Stomach smooth muscle (tissue), 2 donors: ENCODE data around the gene GPR183.
"Not testable (repeated sequence)": the region's sequence is repeated elsewhere in the genome, so short reads cannot be mapped to it uniquely, and the experiment has no call there.

ENCODE experiments used
- H3K27ac ChIP-seq: one replicate; pipeline ENCODE4 v1.7.0; 2013; ENCODE audit warnings: mild to moderate bottlenecking, low read length, inconsistent platforms
- H3K27me3 ChIP-seq, 2 donors: one replicate each; pipeline ENCODE4 v1.7.0; 2013; ENCODE audit warnings: low read length in 2 of 2; ENCODE audit not compliant: insufficient read depth in 2 of 2, control insufficient read depth in 1 of 2
- H3K36me3 ChIP-seq, 2 donors: one replicate each; pipeline ENCODE4 v1.7.0; 2013; ENCODE audit warnings: low read length in 2 of 2; ENCODE audit not compliant: control insufficient read depth in 2 of 2, insufficient read depth in 2 of 2
- H3K4me1 ChIP-seq: one replicate; pipeline ENCODE4 v1.7.0; 2013; ENCODE audit warnings: low read length; ENCODE audit not compliant: control insufficient read depth, insufficient read depth
- H3K4me3 ChIP-seq, 2 donors: one replicate each; pipeline ENCODE4 v1.7.0; 2013; ENCODE audit warnings: low read length in 2 of 2
- H3K9ac ChIP-seq, 2 donors: one replicate each; pipeline ENCODE4 v1.7.0; 2013; ENCODE audit warnings: low read length in 2 of 2, mild to moderate bottlenecking in 1 of 2
- H3K9me3 ChIP-seq, 2 donors: one replicate each; pipeline ENCODE4 v1.7.0; 2013; ENCODE audit warnings: low read length in 2 of 2; ENCODE audit not compliant: control insufficient read depth in 2 of 2
- donor health status: healthy.
- donor health status: Pancreatic carcinoma.

The GPR183 gene

GRCh38 chr13:99260216-99260615 lies 47.0 kb downstream of the GPR183 start:
- H3K27me3 ChIP-seq = no peaks in the 10 kb centered on the region
- H3K27ac ChIP-seq = no peak overlapping the region
- H3K4me1 ChIP-seq = no peaks in the 10 kb centered on the region
- no peak overlapping the region for H3K9ac ChIP-seq
- no peaks in the 10 kb centered on the region for H3K9me3 ChIP-seq
- no peak overlapping the region for H3K4me3 ChIP-seq
- peaks cover under 1 to 10% of the 10 kb centered on the region in 2 donors for H3K36me3 ChIP-seq

GRCh38 chr13:99258946-99259345 lies 48.3 kb downstream of the GPR183 start:
- Histone ChIP-seq H3K4me3 (no peak overlapping the region), H3K4me1 (no peaks in the 10 kb centered on the region), H3K36me3 (peaks cover 3 to 13% of the 10 kb centered on the region in 2 donors), H3K9ac (no peak overlapping the region), H3K27ac (no peak overlapping the region), H3K9me3 (no peaks in the 10 kb centered on the region), H3K27me3 (no peaks in the 10 kb centered on the region)

- H3K9ac ChIP-seq = no peak within 1 kb of the TSS
- H3K27ac ChIP-seq = no peak within 1 kb of the TSS
- no peaks in the 10 kb centered on the region for H3K27me3 ChIP-seq
- H3K4me3 ChIP-seq = no peak within 1 kb of the TSS
- H3K36me3 ChIP-seq = peaks cover 3 to 12% of the 10 kb centered on the region in 2 donors
- H3K9me3 ChIP-seq = no peaks in the 10 kb centered on the region
- H3K4me1 ChIP-seq = no peaks in the 10 kb centered on the region
These were observed 48.9 kb downstream of the GPR183 start, which contains the start of gene GPR18 for GRCh38 chr13:99258210-99258860. Gene GPR18 (minus strand): TSS chr13:99258379. CDS start chr13:99255872, 2,507 bp downstream.

GRCh38 chr13:99257291-99257690 lies 49.9 kb downstream of the GPR183 start:
- Histone ChIP-seq H3K9ac (no peak overlapping the region), H3K27me3 (no peaks in the 10 kb centered on the region), H3K27ac (no peak overlapping the region), H3K4me3 (no peak overlapping the region), H3K9me3 (no peaks in the 10 kb centered on the region), H3K36me3 (peaks cover 3 to 12% of the 10 kb centered on the region in 2 donors), H3K4me1 (no peaks in the 10 kb centered on the region)

- Histone ChIP-seq H3K9me3 (no peaks in the 10 kb centered on the region), H3K27me3 (no peaks in the 10 kb centered on the region), H3K36me3 (peaks cover 3 to 12% of the 10 kb centered on the region in 2 donors), H3K27ac (no peak overlapping the region), H3K4me3 (no peak overlapping the region), H3K4me1 (no peaks in the 10 kb centered on the region), H3K9ac (no peak overlapping the region)
These were observed 50.5 kb downstream of the GPR183 start for GRCh38 chr13:99256709-99257108.

GRCh38 chr13:99256283-99256682 lies 50.9 kb downstream of the GPR183 start:
- peaks cover 3 to 12% of the 10 kb centered on the region in 2 donors for H3K36me3 ChIP-seq
- H3K4me3 ChIP-seq = no peak overlapping the region
- H3K9ac ChIP-seq = no peak overlapping the region
- H3K27ac ChIP-seq = no peak overlapping the region
- no peaks in the 10 kb centered on the region for H3K4me1 ChIP-seq
- no peaks in the 10 kb centered on the region for H3K27me3 ChIP-seq
- H3K9me3 ChIP-seq = no peaks in the 10 kb centered on the region

GRCh38 chr13:99255271-99255670 lies 51.9 kb downstream of the GPR183 start:
- Histone ChIP-seq H3K27me3 (no peaks in the 10 kb centered on the region), H3K9ac (no peak overlapping the region), H3K4me1 (no peaks in the 10 kb centered on the region), H3K9me3 (no peaks in the 10 kb centered on the region), H3K27ac (no peak overlapping the region), H3K4me3 (no peak overlapping the region), H3K36me3 (peaks cover 3 to 12% of the 10 kb centered on the region in 2 donors)

- Histone ChIP-seq H3K36me3 (peaks cover 3 to 10% of the 10 kb centered on the region in 2 donors), H3K4me1 (no peaks in the 10 kb centered on the region), H3K9me3 (no peaks in the 10 kb centered on the region), H3K27ac (no peak overlapping the region), H3K4me3 (no peak overlapping the region), H3K27me3 (no peaks in the 10 kb centered on the region), H3K9ac (no peak overlapping the region)
These were observed 52.4 kb downstream of the GPR183 start for GRCh38 chr13:99254830-99255229.

- Histone ChIP-seq H3K9me3 (no peaks in the 10 kb centered on the region), H3K27ac (no peak overlapping the region), H3K4me3 (no peak overlapping the region), H3K9ac (no peak overlapping the region), H3K4me1 (no peaks in the 10 kb centered on the region), H3K36me3 (peaks cover 3 to 7% of the 10 kb centered on the region in 2 donors), H3K27me3 (no peaks in the 10 kb centered on the region)
These were observed 55.3 kb downstream of the GPR183 start for GRCh38 chr13:99251921-99252320.

GRCh38 chr13:99250982-99251825 lies 56.0 kb downstream of the GPR183 start:
- no peak overlapping the region for H3K9ac ChIP-seq
- peaks cover 3 to 7% of the 10 kb centered on the region in 2 donors for H3K36me3 ChIP-seq
- H3K27me3 ChIP-seq = no peaks in the 10 kb centered on the region
- H3K4me1 ChIP-seq = no peaks in the 10 kb centered on the region
- no peaks in the 10 kb centered on the region for H3K9me3 ChIP-seq
- no peak overlapping the region for H3K4me3 ChIP-seq
- H3K27ac ChIP-seq = no peak overlapping the region

- not testable (repeated sequence) for H3K27me3 ChIP-seq, H3K4me3 ChIP-seq, H3K36me3 ChIP-seq, H3K27ac ChIP-seq, H3K4me1 ChIP-seq, H3K9ac ChIP-seq, H3K9me3 ChIP-seq
These were observed 57.6 kb downstream of the GPR183 start for GRCh38 chr13:99249606-99250005.
